Melanocyte of skin (primary cell): ENCODE results near the gene TK1. TPM values are rescaled to one million over a fixed set of nuclear protein-coding genes. Genes with fewer than 3 reads are reported as not detected.

Experiments
- small RNA-seq, 2 donors: library from RNA; depleted of rRNA; stranded (forward); fragments of <200 nt; gene quantifications; one replicate each; pipeline ENCODE3, GENCODE V24; 2012
- total RNA-seq, 2 donors: library from RNA; depleted of rRNA; stranded (reverse); fragments of >200 nt; gene quantifications; 2 replicates each; pipeline ENCODE4 v1.2.3, GENCODE V29; 2012

Gene TK1
- 100 to 1,000 TPM in 1 of 2 donors, 10 to 100 TPM in 1; 70.5 to 131 TPM for total RNA-seq

GRCh38 chr17:78186692-78187595 lies at the start of gene TK1, which contains the start of gene AFMID:
Gene TK1 (minus strand): TSS chr17:78187052. CDS start chr17:78186994, 58 bp downstream.
Gene AFMID (plus strand): TSS chr17:78187362. CDS start chr17:78187371, 9 bp downstream.

GRCh38 chr17:78230996-78231935 lies 44.4 kb upstream of the TK1 start, which contains the start of gene TMEM235:
Gene TMEM235 (plus strand): TSS chr17:78231631. CDS start chr17:78232024, 393 bp downstream.

GRCh38 chr17:78214016-78214705 lies 27.3 kb upstream of the TK1 start, which contains the start of gene BIRC5:
Gene BIRC5 (plus strand): TSS chr17:78214253. CDS start chr17:78214317, 64 bp downstream.

GRCh38 chr17:78168242-78168902 lies 18.5 kb downstream of the TK1 start, which contains the start of gene SYNGR2:
Gene SYNGR2 (plus strand): TSS chr17:78168581. CDS start chr17:78168617, 36 bp downstream.

GRCh38 chr17:78130437-78131101 lies 56.3 kb downstream of the TK1 start, which contains the start of gene TMC8:
Gene TMC8 (plus strand): TSS chr17:78130771. CDS start chr17:78131589, 818 bp downstream.

GRCh38 chr17:78128551-78129350 lies 58.1 kb downstream of the TK1 start, which contains the start of gene TMC6:
Gene TMC6 (minus strand): TSS chr17:78128755. CDS start chr17:78126832, 1,923 bp downstream.

Small RNA genes within 50 kb of the gene (small RNA-seq; reads per million reads assigned to genes)
- gene AC087645.1, result 0 reads per million in 2 donors

Other genes with a start within 250 kb of the TK1 start
- gene TNRC6C, start 228.3 kb downstream of the TK1 start, total RNA-seq, result 1 to 10 TPM; 2.3 to 4.1 TPM
- 10 to 100 TPM; 28.9 to 93.9 TPM for gene TMC6, start 58.3 kb downstream of the TK1 start, total RNA-seq
- 1 to 10 TPM in 1 of 2 donors, under 1 TPM in 1; 0.34 to 1.3 TPM for gene TMC8, start 56.3 kb downstream of the TK1 start, total RNA-seq
- not detected for gene C17orf99, start 40.7 kb downstream of the TK1 start, total RNA-seq
- gene SYNGR2, start 18.5 kb downstream of the TK1 start, total RNA-seq, result 10 to 100 TPM in 1 of 2 donors, 1 to 10 TPM in 1; 8.3 to 10.3 TPM
- gene AFMID, start 310 bp upstream of the TK1 start, total RNA-seq, result 10 to 100 TPM in 1 of 2 donors, 1 to 10 TPM in 1; 8.3 to 22.6 TPM
- 10 to 100 TPM; 50.6 to 85.3 TPM for gene BIRC5, start 27.2 kb upstream of the TK1 start, total RNA-seq
- gene TMEM235, start 44.6 kb upstream of the TK1 start, total RNA-seq, result not detected
- 10 to 100 TPM; 22.0 to 24.4 TPM for gene SOCS3, start 173.0 kb upstream of the TK1 start, total RNA-seq
- 10 to 100 TPM; 27.9 to 42.6 TPM for gene PGS1, start 191.6 kb upstream of the TK1 start, total RNA-seq